Mucosa of stomach (tissue), 1 donor: Measurements from ENCODE around the gene TNC.

Experiments
- H3K27me3 ChIP-seq: one replicate; pipeline ENCODE4 v1.7.0; 2013; ENCODE audit warnings: mild to moderate bottlenecking, low read length; ENCODE audit not compliant: control insufficient read depth, insufficient read depth
- H3K36me3 ChIP-seq: one replicate; pipeline ENCODE4 v1.7.0; 2013; ENCODE audit warnings: low read length; ENCODE audit not compliant: control insufficient read depth, insufficient read depth
- H3K4me1 ChIP-seq: one replicate; pipeline ENCODE4 v1.7.0; 2013; ENCODE audit warnings: mild to moderate bottlenecking, low read length; ENCODE audit not compliant: control insufficient read depth, insufficient read depth
- H3K4me3 ChIP-seq: one replicate; pipeline ENCODE4 v1.7.0; 2013; ENCODE audit warnings: low read length
- H3K9ac ChIP-seq: one replicate; pipeline ENCODE4 v1.7.0; 2013; ENCODE audit warnings: mild to moderate bottlenecking, low read length, moderate library complexity
- H3K9me3 ChIP-seq: one replicate; pipeline ENCODE4 v1.7.0; 2013; ENCODE audit warnings: mild to moderate bottlenecking, low read length, moderate library complexity; ENCODE audit not compliant: control insufficient read depth
- donor health status: Pancreatic carcinoma.

TNC gene

DNA sequence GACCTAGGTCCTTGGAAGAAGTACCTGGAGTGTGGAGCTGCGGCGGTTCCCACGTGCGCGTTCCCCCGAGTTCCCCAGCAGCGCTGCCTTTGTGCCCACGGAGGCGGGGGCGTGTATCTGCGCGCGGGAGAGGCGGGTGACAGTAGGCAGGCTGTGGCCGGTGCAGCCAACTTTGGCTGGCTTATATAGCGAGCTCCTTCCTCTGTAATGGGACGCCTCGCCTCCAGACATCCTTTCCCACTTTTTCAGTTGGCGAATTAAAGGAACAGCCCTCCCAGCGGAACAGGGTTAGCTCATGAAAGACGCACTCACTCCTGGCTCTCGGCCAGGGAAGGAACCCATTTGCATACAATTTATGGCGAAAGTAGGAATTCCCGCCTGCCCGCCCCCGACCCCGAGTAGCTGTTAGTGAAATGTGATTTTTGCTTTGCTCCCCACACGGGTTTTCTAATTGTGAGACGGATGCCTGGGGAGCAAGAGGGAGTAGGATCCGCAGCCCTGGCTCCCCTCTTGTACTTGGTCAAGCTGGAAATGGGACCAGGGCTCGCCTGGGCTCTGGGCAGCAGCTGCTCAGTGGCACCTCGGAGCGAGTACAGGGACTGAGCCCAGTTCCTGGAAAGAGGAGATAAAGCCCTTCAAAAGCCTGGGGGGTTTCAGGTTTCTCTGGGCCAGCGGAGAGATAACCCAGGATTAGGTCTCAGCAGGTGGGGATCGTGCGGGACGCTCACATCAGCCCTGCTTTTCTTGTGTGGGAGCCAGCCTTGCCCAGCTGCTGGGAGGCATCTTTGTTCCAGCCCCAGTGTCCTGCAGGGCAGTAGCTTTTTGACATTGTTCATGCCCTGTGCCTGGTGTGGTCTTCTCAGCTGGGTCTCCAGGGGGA lies at the start of gene TNC:
Gene TNC (minus strand): TSS at position 159 of the 880 bp plus-strand sequence. CDS start 27,139 bp downstream, outside the sequence.
- Histone ChIP-seq H3K4me1 (peaks cover 7% of the 10 kb centered on the region), H3K9ac (peak within 1 kb of the TSS; percentile 49), H3K4me3 (peak within 1 kb of the TSS; percentile 34), H3K27me3 (peaks cover 36% of the 10 kb centered on the region), H3K9me3 (no peaks in the 10 kb centered on the region), H3K36me3 (no peaks in the 10 kb centered on the region)

DNA sequence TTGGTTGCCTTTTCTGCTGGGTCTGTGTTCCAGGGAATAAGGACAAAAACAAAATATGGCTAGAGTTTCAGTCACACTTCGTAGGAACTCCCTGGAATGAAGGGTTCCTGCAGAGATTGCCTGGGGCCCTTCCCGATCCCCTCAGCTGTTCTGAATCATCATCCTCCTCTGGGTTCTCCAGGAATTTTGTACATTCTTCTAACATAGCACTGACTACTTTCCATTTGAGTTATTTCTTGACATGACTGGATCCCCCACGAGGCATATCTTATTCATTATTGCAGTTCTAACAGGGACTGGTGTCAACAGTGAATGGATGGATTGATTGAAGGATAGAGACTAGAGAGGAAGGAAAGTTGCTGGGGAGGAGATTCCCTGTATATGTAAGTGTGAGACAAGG lies 49.2 kb upstream of the TNC start:
- Histone ChIP-seq H3K36me3 (no peaks in the 10 kb centered on the region), H3K9me3 (no peaks in the 10 kb centered on the region), H3K9ac (no peak overlapping the region), H3K4me3 (no peak overlapping the region), H3K27me3 (no peaks in the 10 kb centered on the region), H3K4me1 (no peaks in the 10 kb centered on the region)

DNA sequence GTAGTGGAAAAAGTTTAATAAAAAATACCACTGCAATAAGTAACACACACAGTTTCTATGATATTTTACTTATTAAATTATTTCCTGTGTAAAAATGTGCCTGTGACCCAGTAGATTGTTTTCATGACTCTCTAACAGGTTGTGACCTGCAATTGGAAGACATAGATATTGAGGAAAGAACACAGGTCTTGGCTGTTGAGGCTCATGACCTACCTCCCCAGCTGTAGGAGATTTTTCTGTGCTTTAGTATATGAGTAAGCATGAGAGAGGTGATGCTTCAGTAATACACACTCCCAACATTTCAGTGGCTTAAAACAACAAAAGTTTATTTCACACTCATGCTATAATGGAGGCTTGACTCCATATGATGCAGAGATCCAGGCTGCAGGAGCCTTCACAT lies 47.3 kb upstream of the TNC start:
- Histone ChIP-seq H3K4me1 (no peaks in the 10 kb centered on the region), H3K4me3 (no peak overlapping the region), H3K36me3 (no peaks in the 10 kb centered on the region), H3K9ac (no peak overlapping the region), H3K9me3 (no peaks in the 10 kb centered on the region), H3K27me3 (no peaks in the 10 kb centered on the region)

DNA sequence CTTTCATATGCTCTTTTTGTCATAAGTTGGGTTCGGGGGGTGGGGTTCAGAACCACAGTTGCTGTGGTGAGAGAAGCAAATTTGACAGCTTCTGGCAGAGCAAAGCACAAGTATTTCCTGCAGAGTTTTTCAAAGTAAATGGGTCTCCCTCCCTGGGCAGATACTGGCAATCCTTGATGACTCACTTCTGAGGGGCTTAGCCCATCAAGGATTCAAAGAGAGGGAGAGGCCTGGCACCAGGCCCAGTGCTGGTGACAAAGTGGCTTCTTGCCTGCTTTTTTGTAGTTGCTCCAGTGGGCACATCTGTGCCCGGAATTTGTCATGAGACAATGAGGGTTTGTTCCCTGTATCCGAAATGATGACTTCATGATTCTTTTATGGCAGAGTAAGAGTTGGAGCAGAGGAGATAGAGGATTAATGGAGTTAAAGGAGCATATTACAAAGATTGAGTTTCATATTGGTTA lies 46.6 kb upstream of the TNC start:
- Histone ChIP-seq H3K4me1 (no peaks in the 10 kb centered on the region), H3K9me3 (no peaks in the 10 kb centered on the region), H3K9ac (no peak overlapping the region), H3K36me3 (no peaks in the 10 kb centered on the region), H3K27me3 (no peaks in the 10 kb centered on the region), H3K4me3 (no peak overlapping the region)

DNA sequence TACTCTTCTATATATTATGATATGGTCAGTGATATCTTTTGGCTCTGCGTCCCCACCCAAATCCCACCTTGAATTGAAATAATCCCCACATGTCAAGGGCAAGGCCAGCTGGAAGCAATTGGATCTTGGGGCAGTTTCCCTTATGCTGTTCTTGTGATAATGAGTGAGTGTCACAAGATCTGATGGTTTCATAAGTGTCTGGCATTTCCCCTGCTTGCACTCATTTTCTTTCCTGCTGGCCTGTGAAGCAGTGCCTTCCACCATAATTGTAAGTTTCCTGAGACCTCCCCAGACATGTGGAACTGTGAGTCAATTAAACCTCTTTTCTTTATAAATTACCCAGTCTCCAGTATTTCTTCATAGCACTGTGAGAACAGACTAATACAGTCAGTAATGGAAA lies 45.0 kb upstream of the TNC start:
- Histone ChIP-seq H3K4me1 (no peaks in the 10 kb centered on the region), H3K9me3 (no peaks in the 10 kb centered on the region), H3K4me3 (no peak overlapping the region), H3K9ac (no peak overlapping the region), H3K27me3 (no peaks in the 10 kb centered on the region), H3K36me3 (no peaks in the 10 kb centered on the region)

DNA sequence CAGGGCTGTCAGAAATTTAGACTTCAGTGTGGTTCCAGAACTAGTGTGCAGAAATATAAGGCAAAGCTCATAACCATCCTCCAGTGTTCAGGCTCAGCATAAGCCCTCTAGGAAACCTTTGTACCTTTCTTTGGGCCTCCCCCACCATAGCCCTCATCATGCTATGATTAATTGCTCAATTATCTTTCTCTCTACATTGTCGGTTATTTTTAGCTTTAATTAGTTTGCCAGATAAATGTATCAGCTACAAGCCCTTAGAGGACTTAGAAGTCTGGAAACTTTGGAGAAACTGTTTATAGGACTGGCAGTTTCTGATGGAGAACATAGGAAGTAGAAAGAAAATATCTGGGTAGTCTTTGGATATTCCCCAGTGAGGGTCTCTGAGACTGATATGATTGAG lies 43.5 kb upstream of the TNC start:
- no peaks in the 10 kb centered on the region for H3K9me3 ChIP-seq
- no peak overlapping the region for H3K4me3 ChIP-seq
- H3K4me1 ChIP-seq, result no peaks in the 10 kb centered on the region
- no peak overlapping the region for H3K9ac ChIP-seq
- no peaks in the 10 kb centered on the region for H3K27me3 ChIP-seq
- H3K36me3 ChIP-seq, result no peaks in the 10 kb centered on the region

DNA sequence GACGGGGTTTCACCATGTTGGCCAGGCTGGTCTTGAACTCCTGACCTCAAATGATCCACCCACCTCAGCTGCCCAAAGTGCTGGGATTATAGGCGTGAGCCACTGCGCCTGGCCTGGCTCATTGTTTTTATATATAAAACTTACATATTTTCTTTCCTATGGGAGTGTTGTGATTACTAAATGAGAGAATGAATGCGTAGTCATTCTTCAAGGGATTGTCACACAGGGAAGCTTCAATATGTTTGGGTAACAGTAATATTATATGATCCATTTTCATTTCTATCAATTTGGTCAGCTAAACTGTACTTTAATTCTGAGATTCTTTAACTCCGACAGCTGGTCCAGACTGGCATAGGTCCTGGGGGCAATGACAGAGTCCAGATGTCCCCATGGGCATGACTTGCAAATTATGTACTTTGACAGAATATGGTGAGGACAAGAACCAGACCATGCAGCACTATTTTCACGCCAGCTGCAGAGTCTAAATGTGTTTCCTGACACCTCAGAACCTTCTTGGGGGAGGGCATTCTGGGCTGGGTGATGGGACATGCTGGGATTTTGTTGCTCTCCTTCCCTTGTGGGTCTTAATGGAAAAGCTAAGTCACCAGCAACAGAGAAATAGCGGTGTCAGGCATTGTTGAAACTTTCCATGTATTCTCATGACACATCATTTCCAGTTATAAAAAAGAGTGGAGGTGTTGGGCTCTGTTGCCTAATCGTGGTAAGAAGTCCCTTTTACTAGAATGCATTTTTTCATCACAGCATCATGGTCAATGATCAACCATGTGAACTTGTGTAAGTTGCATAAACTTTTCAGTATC lies 40.9 kb upstream of the TNC start:
- Histone ChIP-seq H3K4me3 (no peak overlapping the region), H3K27me3 (no peaks in the 10 kb centered on the region), H3K9ac (no peak overlapping the region), H3K4me1 (no peaks in the 10 kb centered on the region), H3K9me3 (no peaks in the 10 kb centered on the region), H3K36me3 (no peaks in the 10 kb centered on the region)

DNA sequence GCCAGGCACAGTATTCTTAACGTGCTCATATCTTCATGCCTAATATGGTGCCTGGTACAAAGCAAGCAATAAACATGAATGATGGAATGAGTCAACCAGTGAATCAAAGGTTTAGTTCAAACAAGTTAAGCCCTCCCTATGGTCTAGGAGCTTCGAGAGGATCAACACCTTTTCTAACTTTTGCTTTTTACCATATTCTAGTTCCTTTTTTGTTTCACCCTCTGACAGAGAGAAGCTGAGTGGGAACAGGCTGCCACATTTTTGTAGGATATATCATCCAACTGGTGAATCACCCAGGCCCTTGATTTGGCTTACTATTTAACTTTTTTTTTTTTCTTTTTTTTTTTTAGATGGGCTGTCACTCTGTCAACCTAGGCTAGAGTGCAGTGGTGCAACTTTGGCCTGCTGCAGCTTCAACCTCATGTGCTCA lies 39.3 kb upstream of the TNC start:
- no peak overlapping the region for H3K9ac ChIP-seq

DNA sequence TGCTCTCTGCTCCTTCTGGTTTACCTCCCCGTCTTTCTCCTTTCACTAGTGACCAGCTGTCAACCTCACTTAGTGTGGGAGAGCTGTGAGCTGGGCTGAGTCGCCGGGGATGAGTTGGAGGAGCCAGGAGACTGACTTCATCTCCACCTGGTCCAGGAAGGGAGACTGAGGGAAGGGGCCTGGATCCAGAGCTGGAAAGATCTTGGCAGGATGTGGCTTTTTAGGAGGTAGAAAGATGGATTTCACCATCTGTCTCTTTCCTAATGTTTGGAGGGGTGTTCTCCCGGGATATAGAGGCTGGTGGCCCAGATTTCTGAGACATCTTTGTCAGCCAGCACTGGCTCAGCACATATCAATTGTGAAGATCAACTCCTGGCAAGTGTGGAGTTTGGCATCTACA lies 37.1 kb upstream of the TNC start:
- no peaks in the 10 kb centered on the region for H3K4me1 ChIP-seq
- no peaks in the 10 kb centered on the region for H3K27me3 ChIP-seq
- H3K4me3 ChIP-seq, result no peak overlapping the region
- H3K9me3 ChIP-seq, result no peaks in the 10 kb centered on the region
- no peak overlapping the region for H3K9ac ChIP-seq
- H3K36me3 ChIP-seq, result no peaks in the 10 kb centered on the region

More for the DNA sequence above, 39.3 kb upstream of the TNC start:
- no peak overlapping the region for H3K4me3 ChIP-seq
- no peaks in the 10 kb centered on the region for H3K36me3 ChIP-seq
- H3K4me1 ChIP-seq, result no peaks in the 10 kb centered on the region
- H3K9me3 ChIP-seq, result no peaks in the 10 kb centered on the region
- H3K27me3 ChIP-seq, result no peaks in the 10 kb centered on the region

DNA sequence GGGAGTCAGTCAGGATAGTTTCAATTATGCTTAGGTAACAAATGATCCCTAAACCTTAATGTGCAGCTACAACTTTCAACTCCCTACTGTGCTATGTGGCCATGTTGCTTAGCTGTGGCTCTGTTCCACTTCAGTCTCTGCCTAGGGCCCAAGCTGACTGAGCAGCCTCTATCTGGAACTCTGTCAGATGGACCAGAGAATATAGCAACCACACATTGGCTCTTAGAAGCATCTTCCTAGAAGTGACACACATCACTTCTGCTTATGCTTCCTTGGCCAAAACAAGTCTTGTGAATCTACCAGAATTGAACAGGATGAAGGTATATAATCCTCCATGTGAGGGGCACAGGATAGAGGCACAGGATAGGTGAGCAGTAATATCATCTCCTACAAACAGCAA lies 36.7 kb upstream of the TNC start:
- no peaks in the 10 kb centered on the region for H3K36me3 ChIP-seq
- H3K9ac ChIP-seq, result no peak overlapping the region
- H3K9me3 ChIP-seq, result no peaks in the 10 kb centered on the region
- H3K4me3 ChIP-seq, result no peak overlapping the region
- H3K27me3 ChIP-seq, result no peaks in the 10 kb centered on the region
- H3K4me1 ChIP-seq, result no peaks in the 10 kb centered on the region

DNA sequence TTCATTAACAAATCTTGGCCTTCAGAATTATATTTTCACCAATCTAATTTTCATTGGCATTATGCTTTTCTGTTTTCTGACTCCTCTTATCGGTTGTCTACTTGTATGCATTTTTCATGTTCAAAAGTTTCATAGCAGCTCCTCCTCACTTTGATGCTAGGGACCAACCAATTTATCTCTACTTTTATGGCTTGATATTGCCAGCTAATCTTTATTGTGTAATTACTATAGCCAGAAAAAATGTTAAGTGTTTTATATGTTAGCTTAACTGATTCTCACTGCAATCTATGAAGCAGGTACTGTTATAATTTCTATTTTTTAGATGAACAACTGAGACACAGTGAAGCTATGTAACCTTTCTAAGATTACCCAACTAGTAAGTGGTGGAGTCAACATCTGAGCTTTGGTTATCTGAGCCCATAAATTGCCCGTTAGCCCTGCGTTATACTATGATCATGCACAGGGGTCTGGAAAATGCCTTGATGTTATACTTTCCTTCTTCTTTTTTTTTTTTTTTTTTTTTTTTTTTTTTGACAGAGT lies 34.4 kb upstream of the TNC start:
- Histone ChIP-seq H3K4me3 (no peak overlapping the region), H3K9ac (no peak overlapping the region), H3K4me1 (no peaks in the 10 kb centered on the region), H3K27me3 (no peaks in the 10 kb centered on the region), H3K9me3 (no peaks in the 10 kb centered on the region), H3K36me3 (no peaks in the 10 kb centered on the region)

DNA sequence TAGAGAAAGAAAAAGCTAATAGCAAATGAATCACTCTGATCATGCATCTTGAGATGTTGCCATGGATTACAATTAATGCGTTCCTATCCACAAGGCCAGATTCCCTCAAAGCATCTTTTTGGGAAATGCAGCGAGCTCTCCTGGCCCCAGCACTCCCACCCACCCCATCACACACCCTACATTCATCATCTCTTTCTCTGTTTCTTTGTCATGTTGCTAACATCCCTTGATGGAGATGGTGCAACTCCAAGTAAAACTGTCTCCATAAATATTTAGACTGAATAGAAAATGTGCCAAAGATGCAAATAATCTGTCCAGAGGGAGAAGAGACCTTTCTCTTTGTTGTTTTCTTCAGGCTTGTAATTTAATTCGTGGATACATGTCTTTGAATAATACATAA lies 30.8 kb upstream of the TNC start:
- H3K4me3 ChIP-seq, result no peak overlapping the region
- H3K36me3 ChIP-seq, result no peaks in the 10 kb centered on the region
- H3K4me1 ChIP-seq, result no peaks in the 10 kb centered on the region
- H3K27me3 ChIP-seq, result no peaks in the 10 kb centered on the region
- H3K9me3 ChIP-seq, result no peaks in the 10 kb centered on the region
- no peak overlapping the region for H3K9ac ChIP-seq
